HG03135 (cell line): ENCODE data around the gene NLRC5.
"Not testable (repeated sequence)": the region's sequence is repeated elsewhere in the genome, so short reads cannot be mapped to it uniquely, and the experiment has no call there.

ENCODE experiments used
- ATAC-seq: cut with Tn5 transposase; IDR thresholded peaks from one replicate; pipeline ENCODE4 v1.9.1; 2021; ENCODE audit warnings: mild to moderate bottlenecking, moderate library complexity; ENCODE audit not compliant: unreplicated experiment

Gene NLRC5

DNA sequence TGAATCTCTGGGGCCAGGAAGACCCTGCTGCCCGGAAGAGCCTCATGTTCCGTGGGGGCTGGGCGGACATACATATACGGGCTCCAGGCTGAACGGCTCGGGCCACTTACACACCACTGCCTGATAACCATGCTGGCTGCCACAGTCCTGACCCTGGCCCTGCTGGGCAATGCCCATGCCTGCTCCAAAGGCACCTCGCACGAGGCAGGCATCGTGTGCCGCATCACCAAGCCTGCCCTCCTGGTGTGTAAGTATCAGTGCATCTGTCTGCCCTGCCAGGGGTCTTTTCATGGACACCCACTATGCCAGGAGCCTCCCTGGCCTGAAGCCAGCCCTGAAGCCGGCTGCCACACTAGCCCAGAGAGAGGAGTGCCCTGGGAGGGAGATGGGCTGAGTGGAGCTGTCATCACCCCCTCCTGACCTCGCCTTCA lies 27.5 kb upstream of the NLRC5 start, which contains the start of gene CETP:
CETP (plus strand) TSS at position 100 of the 431 bp plus-strand sequence; CDS start at position 130, 30 bp downstream.
- ATAC-seq, result no peak

DNA sequence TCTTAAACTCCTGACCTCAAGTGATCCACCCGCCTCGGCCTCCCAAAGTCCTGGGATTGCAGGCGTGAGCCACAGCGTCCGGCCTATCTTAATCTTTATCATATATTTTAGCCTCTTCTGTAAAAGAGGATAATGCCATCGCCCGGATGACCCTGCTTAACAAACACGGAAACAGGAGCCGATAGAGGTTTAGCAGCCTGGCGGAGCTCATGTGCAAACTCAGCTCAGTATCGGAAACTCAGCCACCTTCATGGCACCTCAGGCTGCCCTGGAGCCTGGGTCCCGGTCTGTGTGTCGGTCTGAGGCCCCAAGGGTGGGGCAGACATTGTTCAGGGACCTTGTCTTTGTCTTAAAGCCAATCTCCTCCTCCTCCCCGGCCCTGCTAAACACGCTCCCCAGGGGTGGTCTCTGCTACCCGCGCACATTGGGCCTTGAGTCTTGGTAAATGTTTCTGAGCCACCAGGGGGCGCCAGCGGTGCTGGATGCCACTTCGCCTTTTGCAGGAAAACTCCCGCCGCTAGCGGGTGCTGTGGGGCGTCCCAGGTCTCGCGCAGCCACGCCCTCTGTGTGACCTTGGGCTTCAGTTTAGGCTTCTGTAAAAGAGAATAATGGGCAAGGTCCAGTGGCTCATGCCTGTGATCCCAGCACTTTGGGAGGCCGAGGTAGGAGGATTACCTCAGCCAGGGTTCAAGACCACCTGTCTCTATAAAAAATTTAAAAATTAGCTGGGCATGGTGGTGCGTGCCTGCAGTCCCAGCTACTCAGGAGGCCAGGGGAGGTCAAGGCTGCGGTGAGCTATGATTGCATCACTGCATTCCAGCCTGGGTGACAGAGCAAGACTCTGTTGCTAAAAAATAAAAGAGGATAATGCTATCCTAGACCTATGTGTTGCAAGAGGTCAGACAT lies 24.9 kb upstream of the NLRC5 start:
- ATAC-seq, result no peak

DNA sequence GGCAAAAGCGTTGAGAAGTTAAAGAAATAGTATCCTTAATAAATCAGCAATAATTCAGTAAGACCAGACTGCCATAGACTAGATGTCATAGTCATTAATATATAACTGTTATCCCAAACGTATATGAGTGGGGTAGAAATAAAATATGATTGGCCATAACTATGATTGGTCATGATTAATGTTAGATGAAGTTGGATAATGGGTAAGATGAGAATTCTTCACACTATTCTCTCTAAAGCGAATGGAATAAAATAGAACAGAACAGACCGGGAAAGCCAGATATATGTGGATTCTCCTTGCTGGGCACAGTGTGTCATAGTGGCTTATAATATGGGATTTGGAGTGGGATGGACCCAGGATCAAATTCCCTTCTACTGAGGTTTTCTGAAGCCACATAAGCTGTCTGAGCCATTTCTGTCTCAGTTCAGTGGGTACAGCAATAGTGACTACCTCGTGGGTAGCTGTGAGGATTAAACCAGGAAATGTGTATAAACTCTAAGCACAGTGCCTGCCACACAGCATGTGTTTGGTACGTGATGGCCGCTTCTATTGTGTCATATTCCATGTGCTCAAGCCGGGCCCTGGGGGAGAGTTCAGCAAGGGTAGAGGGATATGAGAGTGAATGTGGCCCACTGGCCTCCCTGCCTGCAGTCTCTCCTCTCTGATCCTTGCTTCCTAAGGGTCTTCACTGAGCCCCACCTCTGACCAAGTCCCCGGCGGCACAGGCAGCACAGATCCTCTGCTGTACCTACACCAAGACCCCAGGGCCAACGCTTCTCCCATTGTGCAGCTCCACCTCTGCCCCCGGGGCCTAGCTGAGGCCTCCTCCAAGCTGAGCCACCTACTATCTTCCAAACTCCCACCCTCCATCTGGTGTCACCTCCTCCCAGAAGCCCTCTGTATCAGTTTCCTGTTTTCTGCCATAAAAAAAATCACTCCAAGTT lies 23.9 kb upstream of the NLRC5 start:
- ATAC-seq, result no peak

GRCh38 chr16:56966093-56966475 lies 23.3 kb upstream of the NLRC5 start:
- ATAC-seq, result no peak

DNA sequence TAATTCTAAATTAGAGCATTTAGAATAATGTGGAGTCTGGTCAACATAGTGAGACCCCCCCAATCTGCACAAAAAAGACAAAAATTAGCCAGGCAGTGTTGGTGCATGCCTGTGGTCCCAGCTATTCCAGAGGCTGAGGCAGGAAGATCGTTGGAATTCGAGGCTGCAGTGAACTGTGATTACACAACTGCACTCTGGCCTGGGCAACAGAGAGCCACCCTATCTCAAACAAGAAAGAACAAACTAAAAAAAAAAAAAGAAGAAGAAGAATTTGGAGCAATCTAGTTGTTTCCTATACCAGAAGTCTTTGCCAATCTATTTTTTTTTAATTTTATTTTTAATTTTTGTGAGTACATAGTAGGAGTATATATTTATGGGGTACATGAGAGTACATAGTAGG lies 21.6 kb upstream of the NLRC5 start:
- no peak for ATAC-seq

DNA sequence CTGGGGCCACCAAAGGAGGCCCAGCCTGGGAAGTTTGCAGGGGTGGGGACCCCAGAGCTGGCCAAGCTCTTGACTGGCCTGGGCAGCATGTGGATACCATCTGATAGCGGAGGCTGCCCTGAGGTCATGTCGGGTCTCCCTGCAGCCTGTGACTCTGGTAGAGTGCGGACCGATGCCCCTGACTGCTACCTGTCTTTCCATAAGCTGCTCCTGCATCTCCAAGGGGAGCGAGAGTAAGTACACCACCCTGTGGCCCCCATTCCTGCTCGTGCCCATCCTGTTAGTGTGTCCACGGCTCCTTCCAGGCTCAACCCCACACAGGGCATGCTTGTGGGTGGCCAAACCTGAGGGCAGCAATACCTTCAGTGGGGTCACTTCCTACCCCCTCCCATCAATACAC lies 19.6 kb upstream of the NLRC5 start:
- ATAC-seq, result no peak

- peak; percentile 77 for ATAC-seq
Measured at GRCh38 chr16:56970934-56971767, 18.2 kb upstream of the NLRC5 start.

DNA sequence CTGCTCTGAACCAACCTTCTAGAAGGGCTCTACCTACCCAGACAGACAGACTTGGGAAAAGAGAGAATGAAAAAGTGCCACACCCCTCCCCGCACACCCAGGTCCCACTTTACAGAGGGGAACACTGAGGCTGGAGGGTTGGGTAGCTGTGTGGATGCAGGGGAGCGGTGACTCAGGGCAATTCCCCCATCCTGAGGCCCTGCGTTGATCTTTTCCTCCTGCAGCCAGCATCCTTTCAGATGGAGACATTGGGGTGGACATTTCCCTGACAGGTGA lies 17.7 kb upstream of the NLRC5 start:
- no peak for ATAC-seq

- no peak for ATAC-seq
Measured at GRCh38 chr16:56972403-56973293, 16.7 kb upstream of the NLRC5 start.

- ATAC-seq, result no peak
Measured at GRCh38 chr16:56973294-56973689, 16.1 kb upstream of the NLRC5 start.

DNA sequence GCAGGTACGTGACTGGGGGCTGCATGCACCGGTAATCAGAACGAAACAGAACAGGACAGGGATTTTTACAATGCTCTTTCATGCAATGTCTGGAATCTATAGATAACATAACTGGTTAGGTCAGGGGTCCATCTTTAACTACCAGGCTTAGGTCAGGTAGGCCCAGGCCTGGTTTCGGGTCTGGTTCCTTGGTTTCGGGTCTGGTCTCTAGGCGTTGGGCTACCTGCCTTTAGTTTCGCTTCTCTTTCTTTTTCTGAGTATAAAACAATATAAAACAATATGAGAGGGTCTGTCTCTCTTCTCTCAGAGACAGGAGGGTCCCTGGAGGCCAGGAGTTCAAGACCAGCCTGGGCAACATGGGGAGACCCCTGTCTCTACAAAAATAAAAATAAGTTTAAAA lies 15.5 kb upstream of the NLRC5 start:
- not testable (repeated sequence) for ATAC-seq

GRCh38 chr16:56974549-56975300 lies 14.6 kb upstream of the NLRC5 start:
- no peak for ATAC-seq

GRCh38 chr16:56975714-56976113 lies 13.6 kb upstream of the NLRC5 start:
- ATAC-seq, result no peak

DNA sequence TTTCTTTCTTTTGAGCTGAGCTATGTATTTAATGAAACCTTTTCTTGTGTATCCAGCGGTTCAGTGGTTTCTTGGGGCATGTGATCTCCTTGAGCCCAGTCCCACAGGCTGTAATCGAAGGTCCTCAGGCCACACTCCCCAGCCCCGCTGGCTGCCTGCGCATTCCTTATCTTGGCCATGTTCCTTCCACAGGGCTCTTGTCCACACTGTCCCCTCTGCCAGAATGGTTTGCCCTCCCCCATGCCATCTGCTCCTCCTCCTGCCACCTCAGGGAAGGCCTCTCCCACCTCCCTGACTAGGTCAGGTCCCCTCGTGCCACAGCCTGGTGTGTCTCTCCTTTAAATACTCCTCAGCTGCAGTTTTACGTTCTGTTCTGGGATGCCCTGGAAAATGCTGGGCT lies 12.1 kb upstream of the NLRC5 start:
- ATAC-seq, result no peak

DNA sequence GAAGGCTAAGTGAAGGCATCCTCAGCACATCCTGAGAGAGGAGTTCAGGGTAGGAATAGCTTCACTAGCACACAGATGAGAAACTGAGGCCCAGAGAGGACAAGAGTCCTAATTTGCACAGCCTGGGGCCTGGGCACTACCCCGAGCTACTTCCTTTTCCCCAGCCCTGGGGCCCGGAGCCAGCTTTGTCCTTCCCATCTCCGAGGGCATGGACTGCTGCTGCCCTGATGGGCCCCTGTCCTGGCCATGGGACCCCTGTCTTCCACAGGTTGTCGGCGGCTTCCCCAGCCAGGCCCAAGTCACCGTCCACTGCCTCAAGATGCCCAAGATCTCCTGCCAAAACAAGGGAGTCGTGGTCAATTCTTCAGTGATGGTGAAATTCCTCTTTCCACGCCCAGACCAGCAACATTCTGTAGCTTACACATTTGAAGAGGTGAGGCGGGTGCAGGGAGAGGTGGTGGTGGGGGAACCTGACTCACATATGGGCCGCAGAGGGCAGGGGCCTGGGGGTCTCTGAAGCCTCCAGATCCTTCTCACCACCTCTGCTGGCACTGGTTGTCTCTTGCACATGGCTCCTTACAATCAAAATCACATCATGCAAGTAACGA lies 11.4 kb upstream of the NLRC5 start:
- no peak for ATAC-seq

- ATAC-seq, result no peak
Measured at GRCh38 chr16:56980201-56980535, 9.2 kb upstream of the NLRC5 start.

GRCh38 chr16:56980792-56981724 lies 8.3 kb upstream of the NLRC5 start:
- ATAC-seq, result no peak

- ATAC-seq, result no peak
Measured at GRCh38 chr16:56981729-56982271, 7.6 kb upstream of the NLRC5 start.
